Testis (tissue), 2 donors: ENCODE measurements around the gene NR3C1.

Experiments
- CTCF ChIP-seq, 3 experiments: fragments of 450-650 bp in 2 of 3; fragments of 200-600 bp in 1 of 3; sonication (generic) in 1 of 3; IDR thresholded peaks; one replicate each; pipeline ENCODE4 v1.5.1; 2016 to 2019; ENCODE audit warnings: antibody characterized with exemption in 3 of 3, mild to moderate bottlenecking in 2 of 3, moderate library complexity in 1 of 3
- POLR2A ChIP-seq: fragments of 450-650 bp; IDR thresholded peaks from one replicate; pipeline ENCODE4 v1.6.1; 2017; ENCODE audit warnings: antibody characterized with exemption, mild to moderate bottlenecking, moderate library complexity

GRCh38 chr5:143447983-143448382 lies 44.5 kb upstream of the NR3C1 start:
- TF ChIP-seq POLR2A (no peak), CTCF (IDR thresholded peaks at IDR 0.05) (no peak)
